Measurements from ENCODE around the gene SGO1. TPM values are rescaled to one million over a fixed set of nuclear protein-coding genes. Genes with fewer than 3 reads are reported as not detected.

The SGO1 gene
- total RNA-seq, 2 donors from 2014 or later = 4.0 to 19.5 TPM

DNA sequence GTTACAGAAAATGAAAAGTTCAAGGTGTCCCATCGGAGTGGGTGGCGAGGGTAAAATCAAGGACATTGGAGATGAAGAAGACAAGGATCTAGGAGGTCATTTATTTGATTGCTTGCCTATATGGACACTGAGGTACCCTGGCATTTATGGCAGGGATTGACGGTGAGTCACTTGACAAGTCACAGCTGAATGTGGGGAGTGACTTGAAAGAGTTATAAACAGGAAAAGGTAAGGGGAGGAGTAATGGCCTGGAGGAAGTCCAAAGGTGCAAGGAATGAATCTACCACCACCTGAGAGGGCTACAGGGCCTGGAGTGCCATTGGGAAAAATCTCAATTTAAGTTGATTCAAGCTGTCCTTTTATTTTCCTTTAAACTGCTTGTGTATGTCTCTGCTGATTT is 11.8 kb upstream of the SGO1 start:
- H3K4me1 ChIP-seq = no peaks in the 10 kb centered on the region
- H3K36me3 ChIP-seq = no peaks in the 10 kb centered on the region
- intact Hi-C loops (cut with DNase I) = no loop called here
- no peak overlapping the region for H3K27ac ChIP-seq
- no peak overlapping the region for H3K4me3 ChIP-seq
- TF ChIP-seq CTCF (IDR thresholded peaks at IDR 0.05) = no peak
- peak; percentile 44 for DNase-seq
- H3K9ac ChIP-seq (ENCODE audit: low read depth in 2 of 2, low read length in 2 of 2) = no peak overlapping the region
- H3K9me3 ChIP-seq = no peaks in the 10 kb centered on the region
- H3K27me3 ChIP-seq = no peaks in the 10 kb centered on the region

DNA sequence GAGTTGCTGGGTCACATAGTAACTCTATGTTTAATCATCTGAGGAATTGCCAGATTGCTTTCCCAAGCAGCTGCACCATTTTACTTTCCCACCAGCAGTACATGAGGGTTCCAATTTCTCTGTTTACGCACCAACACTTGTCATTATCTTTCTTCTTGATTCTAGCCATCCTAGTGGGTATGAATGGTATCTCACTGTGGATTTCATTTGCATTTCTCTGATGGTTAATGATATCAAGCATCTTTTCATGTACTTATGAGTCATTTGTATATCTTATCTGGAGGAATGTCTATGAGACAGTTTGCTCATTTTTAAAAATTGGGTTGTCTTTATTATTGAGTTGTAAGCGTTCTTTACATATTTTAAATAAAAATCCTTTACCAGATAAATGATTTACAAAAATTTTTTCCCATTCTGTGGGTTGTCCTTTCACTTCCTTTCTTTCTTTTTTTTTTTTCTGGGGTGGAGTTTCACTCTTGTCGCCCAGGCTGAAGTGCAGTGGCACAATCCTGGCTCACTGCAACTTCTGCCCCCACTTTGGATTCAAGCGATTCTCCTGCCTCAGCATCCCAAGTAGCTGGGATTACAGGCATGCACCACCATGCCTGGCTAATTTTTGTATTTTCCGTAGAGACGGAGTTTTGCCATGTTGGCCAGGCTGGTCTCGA is 8.9 kb upstream of the SGO1 start:
- Histone ChIP-seq H3K27me3 (no peaks in the 10 kb centered on the region), H3K9ac (ENCODE audit: low read depth in 2 of 2, low read length in 2 of 2) (no peak overlapping the region), H3K27ac (no peak overlapping the region), H3K36me3 (no peaks in the 10 kb centered on the region), H3K4me1 (no peaks in the 10 kb centered on the region), H3K9me3 (no peaks in the 10 kb centered on the region), H3K4me3 (no peak overlapping the region)
- intact Hi-C loops (cut with DNase I) = no loop called here
- DNase-seq = no peak
- no peak for TF ChIP-seq CTCF (IDR thresholded peaks at IDR 0.05)

GRCh38 chr3:20190991-20191390 is 5.0 kb upstream of the SGO1 start:
- no peaks in the 10 kb centered on the region for H3K9me3 ChIP-seq
- H3K9ac ChIP-seq (ENCODE audit: low read depth in 2 of 2, low read length in 2 of 2) = no peak overlapping the region
- H3K4me1 ChIP-seq = no peaks in the 10 kb centered on the region
- H3K4me3 ChIP-seq = no peak overlapping the region
- intact Hi-C loops (cut with DNase I) = no loop called here
- TF ChIP-seq CTCF (IDR thresholded peaks at IDR 0.05) = no peak
- no peaks in the 10 kb centered on the region for H3K27me3 ChIP-seq
- no peak overlapping the region for H3K27ac ChIP-seq
- DNase-seq = no peak
- no peaks in the 10 kb centered on the region for H3K36me3 ChIP-seq

GRCh38 chr3:20186600-20187004 is 596 bp upstream of the SGO1 start:
- no peak for DNase-seq
- H3K27ac ChIP-seq = peak overlapping the region; percentile 95
- H3K9me3 ChIP-seq = no peaks in the 10 kb centered on the region
- H3K4me1 ChIP-seq = no peaks in the 10 kb centered on the region
- intact Hi-C loops (cut with DNase I) = loop anchor here (5.0 kb wide), 3 partner anchors 139 to 299 kb away; partner anchors contain the start of gene RAB5A
- peak overlapping the region; percentile 59 for H3K4me3 ChIP-seq
- TF ChIP-seq CTCF (IDR thresholded peaks at IDR 0.05) = no peak
- H3K9ac ChIP-seq (ENCODE audit: low read depth in 2 of 2, low read length in 2 of 2) = peak overlapping the region; percentile 71 to 76
- no peaks in the 10 kb centered on the region for H3K27me3 ChIP-seq
- H3K36me3 ChIP-seq = no peaks in the 10 kb centered on the region

- no peaks in the 10 kb centered on the region for H3K4me1 ChIP-seq
- no peak overlapping the region for H3K27ac ChIP-seq
- TF ChIP-seq CTCF (IDR thresholded peaks at IDR 0.05) = no peak
- H3K36me3 ChIP-seq = no peaks in the 10 kb centered on the region
- peak; percentile 19 for DNase-seq
- H3K9ac ChIP-seq (ENCODE audit: low read depth in 2 of 2, low read length in 2 of 2) = peak overlapping the region in 1 of 2 donors; percentile 76
- H3K9me3 ChIP-seq = no peaks in the 10 kb centered on the region
- peak overlapping the region; percentile 59 for H3K4me3 ChIP-seq
- intact Hi-C loops (cut with DNase I) = loop anchor here (5.0 kb wide), 3 partner anchors 138 to 298 kb away; partner anchors contain the start of gene RAB5A
- no peaks in the 10 kb centered on the region for H3K27me3 ChIP-seq
Observed at GRCh38 chr3:20185331-20185678, 701 bp downstream of the SGO1 start.

All from colonic mucosa (tissue), 4 donors.